Fibroblast of mammary gland (primary cell): ENCODE data around the gene COL27A1.

Experiments
- DNase-seq: peaks from one replicate; pipeline ENCODE4 v3.0.0-alpha.2; 2010; ENCODE audit warnings: low read depth
- H3K4me3 ChIP-seq: 2 replicates; pipeline ENCODE4 v1.5.1; 2011; ENCODE audit warnings: low read depth, mild to moderate bottlenecking, low read length, moderate library complexity; ENCODE audit not compliant: control insufficient read depth
- TF ChIP-seq, protein P1 (sequence below): conservative IDR thresholded peaks from 2 replicates; pipeline ENCODE4 v1.5.1; 2011; ENCODE audit warnings: low read depth, low read length, inconsistent platforms; ENCODE audit not compliant: control insufficient read depth, insufficient read depth

COL27A1 gene

GRCh38 chr9:114164191-114164794 is 9.0 kb downstream of the COL27A1 start:
- no peak overlapping the region for H3K4me3 ChIP-seq
- DNase-seq, result no peak
- TF ChIP-seq, protein P1, sequence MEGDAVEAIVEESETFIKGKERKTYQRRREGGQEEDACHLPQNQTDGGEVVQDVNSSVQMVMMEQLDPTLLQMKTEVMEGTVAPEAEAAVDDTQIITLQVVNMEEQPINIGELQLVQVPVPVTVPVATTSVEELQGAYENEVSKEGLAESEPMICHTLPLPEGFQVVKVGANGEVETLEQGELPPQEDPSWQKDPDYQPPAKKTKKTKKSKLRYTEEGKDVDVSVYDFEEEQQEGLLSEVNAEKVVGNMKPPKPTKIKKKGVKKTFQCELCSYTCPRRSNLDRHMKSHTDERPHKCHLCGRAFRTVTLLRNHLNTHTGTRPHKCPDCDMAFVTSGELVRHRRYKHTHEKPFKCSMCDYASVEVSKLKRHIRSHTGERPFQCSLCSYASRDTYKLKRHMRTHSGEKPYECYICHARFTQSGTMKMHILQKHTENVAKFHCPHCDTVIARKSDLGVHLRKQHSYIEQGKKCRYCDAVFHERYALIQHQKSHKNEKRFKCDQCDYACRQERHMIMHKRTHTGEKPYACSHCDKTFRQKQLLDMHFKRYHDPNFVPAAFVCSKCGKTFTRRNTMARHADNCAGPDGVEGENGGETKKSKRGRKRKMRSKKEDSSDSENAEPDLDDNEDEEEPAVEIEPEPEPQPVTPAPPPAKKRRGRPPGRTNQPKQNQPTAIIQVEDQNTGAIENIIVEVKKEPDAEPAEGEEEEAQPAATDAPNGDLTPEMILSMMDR, result no peak

GRCh38 chr9:114165407-114166102 is 10.2 kb downstream of the COL27A1 start:
- TF ChIP-seq, protein P1, result no peak
- no peak for DNase-seq
- no peak overlapping the region for H3K4me3 ChIP-seq

- H3K4me3 ChIP-seq, result no peak overlapping the region
- TF ChIP-seq, protein P1, result no peak
- DNase-seq, result no peak
Observed at GRCh38 chr9:114166103-114166470, 10.8 kb downstream of the COL27A1 start.

- H3K4me3 ChIP-seq, result no peak overlapping the region
- peak; percentile 63 for DNase-seq
- TF ChIP-seq, protein P1, result no peak
Observed at GRCh38 chr9:114166614-114167572, 11.6 kb downstream of the COL27A1 start.

DNA sequence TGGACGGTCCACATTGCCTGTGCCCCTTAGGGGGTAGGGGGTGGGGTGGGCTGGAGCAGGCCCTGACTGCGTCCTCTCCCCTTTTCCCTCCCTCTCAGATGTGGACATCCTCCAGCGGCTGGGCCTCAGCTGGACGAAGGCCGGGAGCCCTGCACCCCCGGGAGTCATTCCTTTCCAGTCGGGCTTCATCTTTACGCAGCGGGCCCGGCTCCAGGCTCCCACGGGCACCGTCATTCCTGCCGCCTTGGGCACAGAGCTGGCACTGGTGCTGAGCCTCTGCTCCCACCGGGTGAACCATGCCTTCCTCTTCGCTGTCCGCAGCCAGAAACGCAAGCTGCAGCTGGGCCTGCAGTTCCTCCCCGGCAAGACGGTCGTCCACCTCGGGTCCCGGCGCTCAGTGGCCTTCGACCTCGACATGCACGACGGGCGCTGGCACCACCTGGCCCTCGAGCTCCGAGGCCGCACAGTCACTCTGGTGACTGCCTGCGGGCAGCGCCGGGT is 12.3 kb downstream of the COL27A1 start:
- H3K4me3 ChIP-seq, result no peak overlapping the region
- no peak for DNase-seq
- TF ChIP-seq, protein P1, result no peak

- no peak overlapping the region for H3K4me3 ChIP-seq
- TF ChIP-seq, protein P1, result no peak
- DNase-seq, result no peak
Observed at GRCh38 chr9:114168281-114169028, 13.1 kb downstream of the COL27A1 start.
